NCI-H128 (cell line): ENCODE results near the gene LAMTOR4.
"Not testable (repeated sequence)": the region's sequence is repeated elsewhere in the genome, so short reads cannot be mapped to it uniquely, and the experiment has no call there.

ENCODE experiments used
- DNase-seq: peaks from one replicate; lab custom pipeline; 2025; ENCODE audit not compliant: unreplicated experiment; lab: John Stamatoyannopoulos, UW

The LAMTOR4 gene

GRCh38 chr7:100195901-100196322, 47.2 kb downstream of the LAMTOR4 start:
- DNase-seq, result not testable (repeated sequence)

- no peak for DNase-seq
Measured at GRCh38 chr7:100198266-100198665, 49.5 kb downstream of the LAMTOR4 start.

GRCh38 chr7:100200693-100201092, 52.0 kb downstream of the LAMTOR4 start:
- no peak for DNase-seq
